Cardiac fibroblast (primary cell): ENCODE data around the gene GLRX.

ENCODE experiments used
- DNase-seq, 2 donors: peaks; one replicate each; pipeline versions ENCODE4 v3.0.0 to v3.0.0-alpha.2; 2010; ENCODE audit warnings: low read depth in 2 of 2
- H3K4me3 ChIP-seq, 2 donors: replicated peaks in 1 of 2; 1 replicate in 1 of 2; 2 replicates in 1 of 2; pipeline ENCODE4 v1.5.1; 2011; ENCODE audit warnings: low read depth in 2 of 2, low read length in 2 of 2, mild to moderate bottlenecking in 2 of 2, moderate library complexity in 1 of 2
- CTCF ChIP-seq: IDR thresholded peaks from one replicate; pipeline ENCODE4 v1.5.1; 2011; ENCODE audit warnings: low read depth, mild to moderate bottlenecking, low read length, inconsistent platforms

Gene GLRX

GRCh38 chr5:95843733-95844223, 21.3 kb upstream of the GLRX start:
- no peak for TF ChIP-seq CTCF
- no peak overlapping the region for H3K4me3 ChIP-seq
- DNase-seq, result peak; percentile 83 to 93

- DNase-seq, result peak; percentile 71 to 76
- no peak overlapping the region for H3K4me3 ChIP-seq
- peak; percentile 5 for TF ChIP-seq CTCF
These were observed 20.5 kb upstream of the GLRX start for GRCh38 chr5:95842854-95843544.

- TF ChIP-seq CTCF, result no peak
- no peak overlapping the region for H3K4me3 ChIP-seq
- peak; percentile 96 to 98 for DNase-seq
These were observed 19.6 kb upstream of the GLRX start for GRCh38 chr5:95841914-95842812.

- no peak for DNase-seq
- TF ChIP-seq CTCF, result no peak
- H3K4me3 ChIP-seq, result no peak overlapping the region
These were observed 18.6 kb upstream of the GLRX start for GRCh38 chr5:95840956-95841705.

GRCh38 chr5:95839658-95840057, 17.1 kb upstream of the GLRX start:
- no peak for DNase-seq
- H3K4me3 ChIP-seq, result no peak overlapping the region
- TF ChIP-seq CTCF, result no peak

GRCh38 chr5:95838556-95838955, 16.0 kb upstream of the GLRX start:
- no peak overlapping the region for H3K4me3 ChIP-seq
- TF ChIP-seq CTCF, result no peak
- no peak for DNase-seq
